Large intestine (tissue), 3 donors: Measurements from ENCODE around the gene BPIFA3. TPM values are rescaled to one million over a fixed set of nuclear protein-coding genes. Genes with fewer than 3 reads are reported as not detected.

Experiments
- DNase-seq, 2 donors: peaks; one replicate each; pipeline versions ENCODE4 v3.0.0 to v3.0.0-alpha.2; 2013
- H3K27ac ChIP-seq: one replicate; pipeline ENCODE4 v1.5.1; 2013; ENCODE audit warnings: low read length
- H3K27me3 ChIP-seq: 2 replicates; pipeline ENCODE4 v1.6.1; 2013; ENCODE audit warnings: low read length; ENCODE audit not compliant: control insufficient read depth, insufficient read depth
- H3K36me3 ChIP-seq: 2 replicates; pipeline ENCODE4 v1.6.1; 2013; ENCODE audit warnings: low read length; ENCODE audit not compliant: control insufficient read depth, insufficient read depth
- H3K4me1 ChIP-seq: one replicate; pipeline ENCODE4 v1.6.1; 2013; ENCODE audit warnings: low read length; ENCODE audit not compliant: control insufficient read depth, insufficient read depth
- H3K4me3 ChIP-seq: one replicate; pipeline ENCODE4 v1.5.1; 2013; ENCODE audit warnings: low read length
- H3K9me3 ChIP-seq: one replicate; pipeline ENCODE4 v1.6.1; 2013; ENCODE audit warnings: mild to moderate bottlenecking, low read depth, low read length, moderate library complexity; ENCODE audit not compliant: control insufficient read depth
- WGBS: methylation state at CpG from one replicate; pipeline ENCODE4 v1.1.5; 2013; ENCODE audit warnings: low lambda C conversion rate; ENCODE audit not compliant: insufficient coverage; 5-methylcytosine and 5-hydroxymethylcytosine counted together
- polyA plus RNA-seq: library from polyadenylated mRNA; unstranded; fragments of 120-200 nt; gene quantifications from one replicate; pipeline ENCODE4 v1.2.1, GENCODE V29; 2013

Gene BPIFA3
- polyA plus RNA-seq, 1 donor: not detected

- Histone ChIP-seq H3K4me1 (no peaks in the 10 kb centered on the region), H3K9me3 (no peaks in the 10 kb centered on the region), H3K27ac (no peak overlapping the region), H3K36me3 (no peaks in the 10 kb centered on the region), H3K27me3 (peaks cover 2% of the 10 kb centered on the region), H3K4me3 (no peak overlapping the region)
- no peak for DNase-seq
- WGBS: no CpG with 5 or more reads among the region's 6 CpGs
These were observed 20.8 kb downstream of the BPIFA3 start for GRCh38 chr20:33237989-33238388.

GRCh38 chr20:33239418-33239817, 22.3 kb downstream of the BPIFA3 start:
- H3K36me3 ChIP-seq: no peaks in the 10 kb centered on the region
- H3K4me3 ChIP-seq: no peak overlapping the region
- no peak overlapping the region for H3K27ac ChIP-seq
- no CpG with 5 or more reads among the region's 1 CpG for WGBS
- H3K4me1 ChIP-seq: no peaks in the 10 kb centered on the region
- H3K9me3 ChIP-seq: no peaks in the 10 kb centered on the region
- DNase-seq: no peak
- H3K27me3 ChIP-seq: no peaks in the 10 kb centered on the region

GRCh38 chr20:33239979-33240736, 23.0 kb downstream of the BPIFA3 start:
- Histone ChIP-seq H3K4me1 (no peaks in the 10 kb centered on the region), H3K27me3 (no peaks in the 10 kb centered on the region), H3K4me3 (no peak overlapping the region), H3K36me3 (no peaks in the 10 kb centered on the region), H3K9me3 (no peaks in the 10 kb centered on the region), H3K27ac (no peak overlapping the region)
- no peak for DNase-seq
- 87% methylated on average over 2 of the region's 4 CpGs for WGBS

- H3K9me3 ChIP-seq: no peaks in the 10 kb centered on the region
- H3K4me1 ChIP-seq: no peaks in the 10 kb centered on the region
- no CpG with 5 or more reads among the region's 5 CpGs for whole genome bisulfite sequencing
- no peaks in the 10 kb centered on the region for H3K36me3 ChIP-seq
- H3K27ac ChIP-seq: no peak overlapping the region
- no peaks in the 10 kb centered on the region for H3K27me3 ChIP-seq
- no peak overlapping the region for H3K4me3 ChIP-seq
- DNase-seq: no peak
These were observed 23.8 kb downstream of the BPIFA3 start for GRCh38 chr20:33240923-33241322.

GRCh38 chr20:33242319-33243100, 25.4 kb downstream of the BPIFA3 start:
- no peaks in the 10 kb centered on the region for H3K36me3 ChIP-seq
- H3K27ac ChIP-seq: no peak overlapping the region
- H3K9me3 ChIP-seq: no peaks in the 10 kb centered on the region
- WGBS: 20% methylated on average over 1 of the region's 7 CpGs
- no peaks in the 10 kb centered on the region for H3K27me3 ChIP-seq
- H3K4me3 ChIP-seq: no peak overlapping the region
- no peaks in the 10 kb centered on the region for H3K4me1 ChIP-seq
- DNase-seq: no peak

- H3K9me3 ChIP-seq: no peaks in the 10 kb centered on the region
- no peaks in the 10 kb centered on the region for H3K36me3 ChIP-seq
- WGBS: no CpG with 5 or more reads among the region's 3 CpGs
- H3K27me3 ChIP-seq: no peaks in the 10 kb centered on the region
- H3K4me3 ChIP-seq: no peak overlapping the region
- no peak for DNase-seq
- no peaks in the 10 kb centered on the region for H3K4me1 ChIP-seq
- H3K27ac ChIP-seq: no peak overlapping the region
These were observed 28.9 kb downstream of the BPIFA3 start for GRCh38 chr20:33246077-33246476.

- Histone ChIP-seq H3K4me3 (no peak overlapping the region), H3K36me3 (no peaks in the 10 kb centered on the region), H3K27me3 (no peaks in the 10 kb centered on the region), H3K4me1 (no peaks in the 10 kb centered on the region), H3K27ac (no peak overlapping the region), H3K9me3 (no peaks in the 10 kb centered on the region)
- no peak for DNase-seq
- WGBS: no CpG with 5 or more reads among the region's 1 CpG
These were observed 32.3 kb downstream of the BPIFA3 start for GRCh38 chr20:33249456-33249855.

- no peak for DNase-seq
- no CpG with 5 or more reads among the region's 2 CpGs for WGBS
- no peaks in the 10 kb centered on the region for H3K36me3 ChIP-seq
- H3K4me1 ChIP-seq: no peaks in the 10 kb centered on the region
- no peak overlapping the region for H3K4me3 ChIP-seq
- no peak overlapping the region for H3K27ac ChIP-seq
- H3K9me3 ChIP-seq: no peaks in the 10 kb centered on the region
- H3K27me3 ChIP-seq: no peaks in the 10 kb centered on the region
These were observed 33.5 kb downstream of the BPIFA3 start for GRCh38 chr20:33250666-33251065.

- Histone ChIP-seq H3K4me3 (no peak overlapping the region), H3K27me3 (no peaks in the 10 kb centered on the region), H3K27ac (no peak overlapping the region), H3K9me3 (no peaks in the 10 kb centered on the region), H3K4me1 (no peaks in the 10 kb centered on the region), H3K36me3 (no peaks in the 10 kb centered on the region)
- no CpG with 5 or more reads among the region's 3 CpGs for WGBS
- DNase-seq: no peak
These were observed 34.3 kb downstream of the BPIFA3 start for GRCh38 chr20:33251496-33251895.

GRCh38 chr20:33252460-33252859, 35.3 kb downstream of the BPIFA3 start:
- Histone ChIP-seq H3K27ac (no peak overlapping the region), H3K4me1 (no peaks in the 10 kb centered on the region), H3K4me3 (no peak overlapping the region), H3K36me3 (no peaks in the 10 kb centered on the region), H3K9me3 (no peaks in the 10 kb centered on the region), H3K27me3 (no peaks in the 10 kb centered on the region)
- WGBS: 100% methylated on average over 1 of the region's 3 CpGs
- DNase-seq: no peak
